ENCODE data around the gene PRR5L.
"Not testable (repeated sequence)": the region's sequence is repeated elsewhere in the genome, so short reads cannot be mapped to it uniquely, and the experiment has no call there.

The PRR5L gene

DNA sequence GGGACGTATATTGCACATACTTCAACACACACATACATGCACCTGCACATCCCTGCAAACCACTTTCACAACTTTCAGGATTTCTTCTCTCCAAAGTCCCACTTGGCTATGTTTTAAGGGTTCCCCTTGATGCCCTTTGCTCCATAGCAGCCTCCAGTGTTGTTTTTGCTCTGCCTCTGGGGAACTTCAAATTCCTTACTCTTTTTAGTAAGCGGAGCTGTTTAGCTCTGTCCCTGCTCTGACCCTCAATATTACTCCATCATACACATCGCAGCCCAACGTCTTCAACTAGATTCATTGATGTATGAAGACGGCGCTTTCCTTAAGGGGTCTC, 18.3 kb downstream of the PRR5L start:
- H3K36me3 Mint-ChIP-seq (ENCODE audit: insufficient read depth), result no peaks in the 10 kb centered on the region
- no peak for DNase-seq (ENCODE audit: low spot score in 2 of 2)
- H3K9me3 Mint-ChIP-seq, result no peaks in the 10 kb centered on the region
- peaks cover 24% of the 10 kb centered on the region for H3K27me3 Mint-ChIP-seq
- no peak for ATAC-seq (replicated peaks; ENCODE audit: extremely low read depth, poor library complexity, severe bottlenecking)
- H3K4me1 Mint-ChIP-seq, result peaks cover 6% of the 10 kb centered on the region
- H3K27ac Mint-ChIP-seq (ENCODE audit: low read depth), result no peak overlapping the region
- H3K4me3 Mint-ChIP-seq, result no peak overlapping the region

DNA sequence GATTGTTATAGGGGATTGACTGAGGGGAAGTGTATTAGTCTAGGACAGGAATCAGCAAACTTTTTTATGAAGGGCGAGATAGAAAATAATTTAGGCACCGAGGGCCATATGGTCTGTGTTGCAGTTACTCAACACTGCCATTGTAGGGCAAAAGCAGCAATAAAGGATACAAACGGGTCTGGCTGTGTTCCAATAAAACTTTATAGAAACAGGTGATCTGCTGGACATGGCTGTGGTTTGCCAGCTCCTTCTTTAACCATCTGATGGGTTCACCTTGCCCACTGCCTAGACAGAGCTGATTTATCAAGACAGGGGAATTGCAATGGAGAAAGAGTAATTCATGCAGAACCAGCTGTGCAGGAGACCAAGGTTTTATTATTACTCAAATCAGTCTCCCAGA, 20.0 kb downstream of the PRR5L start:
- Mint-ChIP-seq H3K4me1 (peaks cover 6% of the 10 kb centered on the region), H3K27me3 (peaks cover 24% of the 10 kb centered on the region), H3K27ac (ENCODE audit: low read depth) (no peak overlapping the region), H3K9me3 (no peaks in the 10 kb centered on the region), H3K36me3 (ENCODE audit: insufficient read depth) (no peaks in the 10 kb centered on the region), H3K4me3 (no peak overlapping the region)
- ATAC-seq (replicated peaks; ENCODE audit: extremely low read depth, poor library complexity, severe bottlenecking) (no peak), DNase-seq (ENCODE audit: low spot score in 2 of 2) (no peak)

DNA sequence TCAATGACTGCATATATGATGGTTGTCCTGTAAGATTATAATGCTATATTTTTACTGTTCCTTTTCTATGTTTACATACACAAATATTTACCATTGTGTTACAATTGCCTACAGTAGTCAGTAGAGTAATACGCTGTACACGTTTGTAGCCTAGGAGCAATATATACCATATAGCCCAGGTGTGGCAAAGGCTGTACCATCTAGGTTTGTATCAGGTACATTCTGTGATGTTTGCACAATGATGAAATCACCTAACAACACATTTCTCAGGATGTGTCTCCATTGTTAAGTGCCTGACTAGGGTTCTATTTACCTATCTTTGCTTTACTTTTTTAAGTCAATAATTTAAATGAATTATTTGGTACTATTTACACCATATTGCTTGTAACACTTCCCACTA, 21.9 kb downstream of the PRR5L start:
- H3K36me3 Mint-ChIP-seq (ENCODE audit: insufficient read depth), result no peaks in the 10 kb centered on the region
- no peak overlapping the region for H3K27ac Mint-ChIP-seq (ENCODE audit: low read depth)
- peaks cover 12% of the 10 kb centered on the region for H3K4me1 Mint-ChIP-seq
- ATAC-seq (replicated peaks; ENCODE audit: extremely low read depth, poor library complexity, severe bottlenecking), result no peak
- peaks cover 10% of the 10 kb centered on the region for H3K27me3 Mint-ChIP-seq
- no peak for DNase-seq (ENCODE audit: low spot score in 2 of 2)
- H3K4me3 Mint-ChIP-seq, result no peak overlapping the region
- H3K9me3 Mint-ChIP-seq, result no peaks in the 10 kb centered on the region

DNA sequence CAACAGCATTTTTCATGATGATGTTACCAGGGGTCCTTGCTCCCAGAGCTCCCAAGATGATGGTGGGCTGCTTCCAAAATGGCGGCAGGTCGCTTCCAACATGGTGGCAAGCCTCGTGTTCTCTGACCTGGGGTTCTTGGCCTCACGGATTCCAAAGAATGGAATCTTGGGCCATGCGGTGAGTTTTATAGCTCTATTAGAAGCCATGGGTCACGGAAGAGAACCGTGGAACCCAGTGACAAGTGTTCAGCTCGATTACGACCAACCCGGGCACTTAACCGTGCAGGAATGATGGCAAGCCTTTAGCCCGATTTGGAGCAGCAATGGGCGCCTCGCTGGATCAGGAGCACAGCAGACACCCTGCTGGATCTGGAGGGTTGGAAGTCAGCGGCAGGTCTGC, 28.9 kb downstream of the PRR5L start:
- not testable (repeated sequence) for H3K36me3 Mint-ChIP-seq (ENCODE audit: insufficient read depth); H3K4me1 Mint-ChIP-seq; DNase-seq (ENCODE audit: low spot score in 2 of 2); ATAC-seq (replicated peaks; ENCODE audit: extremely low read depth, poor library complexity, severe bottlenecking); H3K4me3 Mint-ChIP-seq; H3K9me3 Mint-ChIP-seq; H3K27ac Mint-ChIP-seq (ENCODE audit: low read depth); H3K27me3 Mint-ChIP-seq

DNA sequence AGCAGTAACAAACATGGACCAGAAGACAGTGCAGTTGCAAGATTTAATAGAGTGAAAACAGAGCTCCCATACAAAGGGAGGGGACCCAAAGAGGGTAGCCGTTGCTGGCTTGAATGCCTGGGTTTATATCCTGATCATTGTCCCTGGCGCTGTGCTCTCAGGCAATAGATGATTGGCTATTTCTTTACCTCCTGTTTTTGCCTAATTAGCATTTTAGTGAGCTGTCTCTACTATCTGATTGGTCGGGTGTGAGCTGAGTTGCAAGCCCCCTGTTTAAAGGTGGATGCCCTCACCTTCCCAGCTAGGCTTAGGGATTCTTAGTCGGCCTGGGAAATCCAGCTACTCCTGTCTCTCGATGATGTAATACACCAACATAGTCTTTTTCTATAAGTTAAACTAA, 29.3 kb downstream of the PRR5L start:
- not testable (repeated sequence) for H3K4me3 Mint-ChIP-seq; DNase-seq (ENCODE audit: low spot score in 2 of 2); H3K27me3 Mint-ChIP-seq; H3K4me1 Mint-ChIP-seq; H3K27ac Mint-ChIP-seq (ENCODE audit: low read depth); H3K36me3 Mint-ChIP-seq (ENCODE audit: insufficient read depth); ATAC-seq (replicated peaks; ENCODE audit: extremely low read depth, poor library complexity, severe bottlenecking); H3K9me3 Mint-ChIP-seq

DNA sequence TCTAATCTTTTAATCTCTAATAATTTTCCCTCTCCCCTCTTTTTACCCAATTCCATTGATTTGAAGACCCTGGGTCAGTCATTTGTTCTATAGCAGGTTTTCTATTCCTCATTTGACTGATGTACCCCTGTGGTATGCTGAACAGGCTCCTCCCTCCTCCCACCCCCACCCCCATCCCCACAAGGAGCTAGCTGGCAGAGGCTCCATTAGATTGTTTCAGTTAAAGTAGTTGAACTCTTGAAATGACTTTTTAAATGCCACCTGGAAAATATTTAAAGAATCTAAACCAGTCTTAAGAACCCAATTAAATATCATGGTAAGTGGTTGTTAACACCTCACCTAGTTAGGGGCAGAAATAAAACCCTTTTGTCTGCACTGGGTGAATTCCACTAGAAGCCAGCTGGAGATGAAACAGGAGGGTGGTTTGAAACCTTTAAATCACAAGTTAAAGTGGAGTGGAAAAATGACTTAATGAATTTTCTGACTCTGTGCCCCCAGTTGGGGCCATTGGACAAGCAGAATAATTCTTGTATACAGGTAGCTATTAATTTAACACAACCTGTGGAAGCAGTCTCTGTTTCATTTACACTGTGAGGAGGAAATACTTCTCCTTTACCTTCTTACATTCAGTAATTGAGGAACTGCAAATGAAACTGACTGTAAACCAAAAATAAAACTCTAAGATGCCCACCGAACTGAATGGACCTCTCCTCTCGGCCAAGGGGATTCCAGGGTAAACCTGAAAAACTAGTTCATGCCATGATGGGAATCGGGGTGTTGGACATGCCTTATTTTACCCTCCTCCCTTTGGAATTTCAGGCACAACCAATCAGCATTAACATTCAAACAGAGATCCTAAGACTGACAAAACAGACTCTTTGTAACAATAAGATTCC, 30.7 kb downstream of the PRR5L start:
- Mint-ChIP-seq H3K9me3 (no peaks in the 10 kb centered on the region), H3K27me3 (no peaks in the 10 kb centered on the region), H3K4me3 (no peak overlapping the region), H3K4me1 (peaks cover 6% of the 10 kb centered on the region), H3K27ac (ENCODE audit: low read depth) (no peak overlapping the region), H3K36me3 (ENCODE audit: insufficient read depth) (no peaks in the 10 kb centered on the region)
- ATAC-seq (replicated peaks; ENCODE audit: extremely low read depth, poor library complexity, severe bottlenecking) (no peak), DNase-seq (ENCODE audit: low spot score in 2 of 2) (no peak)

DNA sequence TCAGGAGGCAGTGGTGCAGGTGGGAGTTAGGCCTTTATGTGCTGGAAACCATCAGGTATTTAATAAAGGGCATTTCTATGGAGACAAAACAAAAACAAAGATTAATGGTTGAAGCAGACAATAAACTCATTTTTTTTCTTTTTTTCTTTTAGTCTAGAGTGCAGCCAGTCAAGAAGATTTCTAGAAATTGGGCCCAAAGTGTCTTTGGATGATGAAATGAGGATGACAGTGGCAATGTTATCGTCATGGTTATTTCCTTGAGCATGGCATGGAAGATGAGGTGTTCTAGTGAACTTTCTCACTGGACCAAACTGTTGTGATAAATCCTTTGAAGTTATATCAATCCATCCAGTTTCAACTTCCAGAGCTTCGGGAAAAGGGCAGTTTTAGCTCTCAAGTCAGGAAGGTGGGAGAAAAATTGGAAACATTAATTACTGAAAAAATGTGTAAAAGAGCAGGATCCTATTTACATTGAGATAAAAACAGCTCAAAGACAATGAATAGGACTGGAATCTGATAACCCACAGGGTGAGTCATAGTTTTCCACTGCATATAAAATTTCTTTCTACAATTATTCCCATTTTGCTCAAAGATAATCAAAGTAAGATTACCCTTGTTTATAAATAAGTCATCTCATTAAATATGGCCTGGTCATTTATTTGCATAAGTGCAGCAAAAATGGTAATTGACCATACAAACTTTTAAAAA, 33.0 kb downstream of the PRR5L start:
- Mint-ChIP-seq H3K27me3 (no peaks in the 10 kb centered on the region), H3K4me1 (no peaks in the 10 kb centered on the region), H3K36me3 (ENCODE audit: insufficient read depth) (no peaks in the 10 kb centered on the region), H3K4me3 (no peak overlapping the region), H3K9me3 (no peaks in the 10 kb centered on the region), H3K27ac (ENCODE audit: low read depth) (no peak overlapping the region)
- ATAC-seq (replicated peaks; ENCODE audit: extremely low read depth, poor library complexity, severe bottlenecking), result no peak
- no peak for DNase-seq (ENCODE audit: low spot score in 2 of 2)

DNA sequence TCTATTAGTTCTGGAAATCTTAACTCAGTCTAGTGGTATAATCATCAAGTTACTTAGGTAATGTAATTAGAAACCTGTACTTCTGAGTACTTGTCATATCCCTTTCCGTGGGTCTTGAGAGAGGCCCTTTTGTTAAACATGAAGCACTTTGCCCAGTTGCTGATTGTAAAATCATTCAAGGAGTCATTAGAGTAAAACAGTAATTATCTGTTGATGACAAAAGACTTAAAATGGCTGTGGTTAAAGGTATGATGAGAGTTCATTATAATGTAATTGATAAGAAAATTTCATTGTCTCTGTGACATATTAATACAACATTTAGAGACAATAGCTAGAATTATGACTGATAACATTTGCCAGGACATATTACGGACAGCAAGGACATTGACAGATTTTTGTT, 34.3 kb downstream of the PRR5L start:
- no peak for DNase-seq (ENCODE audit: low spot score in 2 of 2)
- no peaks in the 10 kb centered on the region for H3K9me3 Mint-ChIP-seq
- H3K4me1 Mint-ChIP-seq, result no peaks in the 10 kb centered on the region
- H3K27ac Mint-ChIP-seq (ENCODE audit: low read depth), result no peak overlapping the region
- no peaks in the 10 kb centered on the region for H3K36me3 Mint-ChIP-seq (ENCODE audit: insufficient read depth)
- H3K4me3 Mint-ChIP-seq, result no peak overlapping the region
- H3K27me3 Mint-ChIP-seq, result no peaks in the 10 kb centered on the region
- no peak for ATAC-seq (replicated peaks; ENCODE audit: extremely low read depth, poor library complexity, severe bottlenecking)

DNA sequence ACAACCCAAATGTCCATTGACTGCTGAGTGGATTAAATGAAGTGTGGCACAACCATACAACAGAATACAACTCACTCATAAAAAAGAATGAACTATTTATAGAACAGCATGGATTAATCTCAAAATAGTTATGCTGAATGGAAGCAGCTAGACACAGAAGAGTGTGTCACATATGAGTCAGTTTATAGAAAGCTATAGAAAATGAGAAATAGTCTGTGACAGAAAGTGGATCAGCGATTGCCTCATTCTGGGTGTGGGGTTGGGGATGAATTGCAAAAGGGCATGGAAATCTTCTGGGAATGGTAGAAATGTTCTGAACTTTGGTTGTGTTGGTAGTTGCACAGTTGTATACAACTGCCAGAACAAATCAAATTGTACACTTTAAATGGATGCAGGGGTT, 37.4 kb downstream of the PRR5L start:
- DNase-seq (ENCODE audit: low spot score in 2 of 2), result no peak
- Mint-ChIP-seq H3K27me3 (no peaks in the 10 kb centered on the region), H3K27ac (ENCODE audit: low read depth) (no peak overlapping the region), H3K36me3 (ENCODE audit: insufficient read depth) (no peaks in the 10 kb centered on the region), H3K9me3 (no peaks in the 10 kb centered on the region), H3K4me1 (no peaks in the 10 kb centered on the region), H3K4me3 (no peak overlapping the region)
- no peak for ATAC-seq (replicated peaks; ENCODE audit: extremely low read depth, poor library complexity, severe bottlenecking)

DNA sequence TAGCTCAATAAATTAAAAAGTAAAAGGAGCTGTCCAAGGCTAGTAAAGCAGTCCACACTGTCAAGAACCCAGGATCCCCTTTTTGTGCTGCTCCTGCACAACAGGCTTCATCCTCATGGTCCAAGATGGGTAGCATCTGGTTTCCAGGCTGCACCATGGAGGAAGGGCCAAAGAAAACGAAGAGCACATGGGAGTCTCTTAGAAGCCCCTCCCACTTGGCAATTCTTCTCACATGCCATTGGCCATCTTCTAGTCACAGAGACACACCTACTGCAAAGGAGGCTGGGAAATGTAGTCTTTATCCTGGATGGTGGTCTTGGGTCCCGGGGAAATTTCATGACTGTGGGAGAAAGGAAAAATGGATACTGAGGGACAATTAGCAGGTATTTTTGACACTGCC, 37.8 kb downstream of the PRR5L start:
- no peak overlapping the region for H3K27ac Mint-ChIP-seq (ENCODE audit: low read depth)
- no peak for ATAC-seq (replicated peaks; ENCODE audit: extremely low read depth, poor library complexity, severe bottlenecking)
- H3K4me1 Mint-ChIP-seq, result no peaks in the 10 kb centered on the region
- H3K9me3 Mint-ChIP-seq, result no peaks in the 10 kb centered on the region
- no peaks in the 10 kb centered on the region for H3K36me3 Mint-ChIP-seq (ENCODE audit: insufficient read depth)
- H3K27me3 Mint-ChIP-seq, result no peaks in the 10 kb centered on the region
- DNase-seq (ENCODE audit: low spot score in 2 of 2), result no peak
- H3K4me3 Mint-ChIP-seq, result no peak overlapping the region

DNA sequence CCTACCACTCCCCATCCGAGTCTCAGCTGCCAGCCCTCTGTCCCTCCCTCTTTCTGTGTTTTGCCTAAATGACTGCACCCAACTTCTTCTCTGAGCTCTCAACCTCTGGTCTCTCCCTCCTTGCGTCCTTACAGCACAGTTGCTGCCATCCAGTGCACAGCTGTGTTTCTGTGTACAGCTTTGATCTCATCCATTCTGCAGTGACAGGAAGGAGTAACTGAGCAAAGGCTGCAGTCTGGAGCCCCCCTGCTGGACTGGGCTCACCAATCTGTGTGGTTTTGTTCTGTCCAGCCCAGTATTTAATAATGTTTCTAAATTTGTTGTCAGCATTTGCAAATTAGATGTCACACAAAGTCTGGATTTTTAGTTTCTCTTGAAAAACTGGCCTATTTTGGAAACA, 43.8 kb downstream of the PRR5L start:
- no peak for ATAC-seq (replicated peaks; ENCODE audit: extremely low read depth, poor library complexity, severe bottlenecking)
- H3K36me3 Mint-ChIP-seq (ENCODE audit: insufficient read depth), result no peaks in the 10 kb centered on the region

DNA sequence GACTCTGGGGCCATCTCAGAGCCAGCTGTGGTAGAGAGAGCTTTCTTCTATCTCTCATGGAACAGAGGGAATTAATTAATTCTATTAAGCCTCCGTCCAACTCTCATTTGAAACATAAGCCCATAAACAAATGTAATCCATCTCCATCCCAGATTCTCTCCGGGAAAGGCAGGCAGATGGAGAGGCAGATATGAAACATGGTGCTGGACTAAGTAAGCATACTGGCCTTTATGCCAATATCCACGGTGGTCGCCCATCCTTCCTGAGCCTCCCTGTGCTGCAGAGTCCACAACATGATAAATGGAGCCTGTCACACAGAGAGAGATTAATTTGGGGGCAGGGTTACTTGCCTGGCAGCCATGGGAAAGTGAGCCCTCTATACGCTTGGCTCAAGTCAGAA, 44.8 kb downstream of the PRR5L start:
- Mint-ChIP-seq H3K4me1 (no peaks in the 10 kb centered on the region), H3K9me3 (no peaks in the 10 kb centered on the region), H3K4me3 (no peak overlapping the region), H3K36me3 (ENCODE audit: insufficient read depth) (no peaks in the 10 kb centered on the region), H3K27me3 (peaks cover 31% of the 10 kb centered on the region), H3K27ac (ENCODE audit: low read depth) (no peak overlapping the region)
- no peak for ATAC-seq (replicated peaks; ENCODE audit: extremely low read depth, poor library complexity, severe bottlenecking)
- DNase-seq (ENCODE audit: low spot score in 2 of 2), result no peak

More for the DNA sequence above, 43.8 kb downstream of the PRR5L start:
- DNase-seq (ENCODE audit: low spot score in 2 of 2), result no peak
- Mint-ChIP-seq H3K4me3 (no peak overlapping the region), H3K27ac (ENCODE audit: low read depth) (no peak overlapping the region), H3K27me3 (peaks cover 26% of the 10 kb centered on the region), H3K4me1 (no peaks in the 10 kb centered on the region), H3K9me3 (no peaks in the 10 kb centered on the region)

DNA sequence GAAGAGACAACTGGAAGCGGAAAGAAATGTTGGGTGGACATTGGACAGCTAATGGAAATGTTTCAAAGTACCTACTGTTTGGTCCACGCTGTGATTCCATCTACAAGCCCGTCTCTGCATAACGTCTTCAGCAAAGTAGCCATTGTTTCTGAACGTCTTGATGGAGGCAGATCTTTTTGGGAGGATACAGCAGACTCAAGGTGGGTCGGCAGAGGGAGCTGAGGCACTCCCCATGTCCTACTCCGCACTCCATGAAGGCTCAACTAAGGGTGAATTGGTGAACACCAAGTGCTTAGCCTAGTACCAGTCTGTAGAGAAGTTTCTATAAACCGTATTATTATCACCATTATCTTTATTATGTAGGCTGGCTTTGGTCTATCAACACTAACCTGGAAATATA, 45.8 kb downstream of the PRR5L start:
- H3K4me3 Mint-ChIP-seq, result no peak overlapping the region
- ATAC-seq (replicated peaks; ENCODE audit: extremely low read depth, poor library complexity, severe bottlenecking) (no peak), DNase-seq (ENCODE audit: low spot score in 2 of 2) (no peak)
- no peaks in the 10 kb centered on the region for H3K9me3 Mint-ChIP-seq
- H3K27ac Mint-ChIP-seq (ENCODE audit: low read depth), result no peak overlapping the region
- no peaks in the 10 kb centered on the region for H3K36me3 Mint-ChIP-seq (ENCODE audit: insufficient read depth)
- peaks cover 31% of the 10 kb centered on the region for H3K27me3 Mint-ChIP-seq
- no peaks in the 10 kb centered on the region for H3K4me1 Mint-ChIP-seq
